ENCODE results near the gene LRIT2.

LRIT2 gene

GRCh38 chr10:84256510-84257342, 31.4 kb upstream of the LRIT2 start:
- Mint-ChIP-seq H3K36me3 (ENCODE audit: low read depth) (no peaks in the 10 kb centered on the region), H3K9me3 (no peaks in the 10 kb centered on the region), H3K27me3 (peaks cover 10% of the 10 kb centered on the region), H3K4me3 (no peak overlapping the region), H3K27ac (no peak overlapping the region), H3K4me1 (ENCODE audit: low read depth) (peaks cover 4% of the 10 kb centered on the region)
- intact Hi-C loops (cut with micrococcal nuclease), result no loop called here

- Mint-ChIP-seq H3K36me3 (ENCODE audit: low read depth) (no peaks in the 10 kb centered on the region), H3K4me1 (ENCODE audit: low read depth) (peaks cover 4% of the 10 kb centered on the region), H3K27ac (no peak overlapping the region), H3K27me3 (peaks cover 12% of the 10 kb centered on the region), H3K4me3 (no peak overlapping the region), H3K9me3 (no peaks in the 10 kb centered on the region)
- intact Hi-C loops (cut with micrococcal nuclease), result no loop called here
These were observed 29.5 kb upstream of the LRIT2 start for GRCh38 chr10:84254552-84255478.

- Mint-ChIP-seq H3K4me1 (ENCODE audit: low read depth) (no peaks in the 10 kb centered on the region), H3K36me3 (ENCODE audit: low read depth) (no peaks in the 10 kb centered on the region), H3K27me3 (peaks cover 5% of the 10 kb centered on the region), H3K27ac (no peak overlapping the region), H3K4me3 (no peak overlapping the region), H3K9me3 (no peaks in the 10 kb centered on the region)
- intact Hi-C loops (cut with micrococcal nuclease), result no loop called here
These were observed 23.4 kb upstream of the LRIT2 start for GRCh38 chr10:84248794-84249193.

- H3K4me3 Mint-ChIP-seq, result no peak overlapping the region
- H3K27me3 Mint-ChIP-seq, result peaks cover 4% of the 10 kb centered on the region
- H3K9me3 Mint-ChIP-seq, result no peaks in the 10 kb centered on the region
- H3K27ac Mint-ChIP-seq, result no peak overlapping the region
- H3K4me1 Mint-ChIP-seq (ENCODE audit: low read depth), result no peaks in the 10 kb centered on the region
- H3K36me3 Mint-ChIP-seq (ENCODE audit: low read depth), result no peaks in the 10 kb centered on the region
- intact Hi-C loops (cut with micrococcal nuclease), result no loop called here
These were observed 22.2 kb upstream of the LRIT2 start for GRCh38 chr10:84247496-84247895.

GRCh38 chr10:84244651-84245270, 19.4 kb upstream of the LRIT2 start, which contains the start of gene RGR:
TSS of gene RGR (plus strand) at chr10:84245053. CDS start at chr10:84245091, 38 bp downstream.
- no peak within 1 kb of the TSS for H3K4me3 Mint-ChIP-seq
- intact Hi-C loops (cut with micrococcal nuclease), result no loop called here
- H3K36me3 Mint-ChIP-seq (ENCODE audit: low read depth), result no peaks in the 10 kb centered on the region
- H3K27me3 Mint-ChIP-seq, result peaks cover 2% of the 10 kb centered on the region
- H3K27ac Mint-ChIP-seq, result no peak within 1 kb of the TSS
- no peaks in the 10 kb centered on the region for H3K9me3 Mint-ChIP-seq
- H3K4me1 Mint-ChIP-seq (ENCODE audit: low read depth), result no peaks in the 10 kb centered on the region

GRCh38 chr10:84243759-84244158, 18.4 kb upstream of the LRIT2 start:
- Mint-ChIP-seq H3K9me3 (no peaks in the 10 kb centered on the region), H3K27me3 (peaks cover 7% of the 10 kb centered on the region), H3K27ac (no peak overlapping the region), H3K36me3 (ENCODE audit: low read depth) (no peaks in the 10 kb centered on the region), H3K4me1 (ENCODE audit: low read depth) (no peaks in the 10 kb centered on the region), H3K4me3 (no peak overlapping the region)
- intact Hi-C loops (cut with micrococcal nuclease), result no loop called here

- peaks cover 13% of the 10 kb centered on the region for H3K27me3 Mint-ChIP-seq
- no peaks in the 10 kb centered on the region for H3K4me1 Mint-ChIP-seq (ENCODE audit: low read depth)
- H3K36me3 Mint-ChIP-seq (ENCODE audit: low read depth), result no peaks in the 10 kb centered on the region
- H3K9me3 Mint-ChIP-seq, result no peaks in the 10 kb centered on the region
- intact Hi-C loops (cut with micrococcal nuclease), result no loop called here
- no peak within 1 kb of the TSS for H3K4me3 Mint-ChIP-seq
- no peak within 1 kb of the TSS for H3K27ac Mint-ChIP-seq
These were observed 15.9 kb upstream of the LRIT2 start, which contains the start of gene LRIT1 for GRCh38 chr10:84241185-84241790. TSS of gene LRIT1 (minus strand) at chr10:84241546. CDS start at chr10:84241439, 107 bp downstream.

- H3K4me3 Mint-ChIP-seq, result no peak overlapping the region
- H3K9me3 Mint-ChIP-seq, result no peaks in the 10 kb centered on the region
- H3K27ac Mint-ChIP-seq, result no peak overlapping the region
- intact Hi-C loops (cut with micrococcal nuclease), result no loop called here
- H3K36me3 Mint-ChIP-seq (ENCODE audit: low read depth), result no peaks in the 10 kb centered on the region
- H3K4me1 Mint-ChIP-seq (ENCODE audit: low read depth), result no peaks in the 10 kb centered on the region
- H3K27me3 Mint-ChIP-seq, result peaks cover 13% of the 10 kb centered on the region
These were observed 13.6 kb upstream of the LRIT2 start for GRCh38 chr10:84238909-84239308.

- Mint-ChIP-seq H3K27me3 (peaks cover 13% of the 10 kb centered on the region), H3K9me3 (no peaks in the 10 kb centered on the region), H3K4me1 (ENCODE audit: low read depth) (no peaks in the 10 kb centered on the region), H3K27ac (no peak overlapping the region), H3K4me3 (no peak overlapping the region), H3K36me3 (ENCODE audit: low read depth) (no peaks in the 10 kb centered on the region)
- intact Hi-C loops (cut with micrococcal nuclease), result no loop called here
These were observed 12.1 kb upstream of the LRIT2 start for GRCh38 chr10:84237199-84238051.

- Mint-ChIP-seq H3K27me3 (peaks cover 13% of the 10 kb centered on the region), H3K9me3 (no peaks in the 10 kb centered on the region), H3K4me3 (no peak overlapping the region), H3K27ac (no peak overlapping the region), H3K36me3 (ENCODE audit: low read depth) (no peaks in the 10 kb centered on the region), H3K4me1 (ENCODE audit: low read depth) (no peaks in the 10 kb centered on the region)
- intact Hi-C loops (cut with micrococcal nuclease), result no loop called here
These were observed 11.5 kb upstream of the LRIT2 start for GRCh38 chr10:84236807-84237198.

- intact Hi-C loops (cut with micrococcal nuclease), result no loop called here
- Mint-ChIP-seq H3K27me3 (peaks cover 14% of the 10 kb centered on the region), H3K36me3 (ENCODE audit: low read depth) (no peaks in the 10 kb centered on the region), H3K27ac (no peak overlapping the region), H3K4me1 (ENCODE audit: low read depth) (no peaks in the 10 kb centered on the region), H3K4me3 (no peak overlapping the region), H3K9me3 (no peaks in the 10 kb centered on the region)
These were observed 9.8 kb upstream of the LRIT2 start for GRCh38 chr10:84235096-84235495.

GRCh38 chr10:84234479-84234878, 9.1 kb upstream of the LRIT2 start:
- H3K4me1 Mint-ChIP-seq (ENCODE audit: low read depth), result no peaks in the 10 kb centered on the region
- no peaks in the 10 kb centered on the region for H3K36me3 Mint-ChIP-seq (ENCODE audit: low read depth)
- no peak overlapping the region for H3K27ac Mint-ChIP-seq
- no peaks in the 10 kb centered on the region for H3K9me3 Mint-ChIP-seq
- H3K27me3 Mint-ChIP-seq, result peaks cover 13% of the 10 kb centered on the region
- intact Hi-C loops (cut with micrococcal nuclease), result no loop called here
- no peak overlapping the region for H3K4me3 Mint-ChIP-seq

GRCh38 chr10:84233940-84234339, 8.6 kb upstream of the LRIT2 start:
- Mint-ChIP-seq H3K36me3 (ENCODE audit: low read depth) (no peaks in the 10 kb centered on the region), H3K4me3 (no peak overlapping the region), H3K9me3 (no peaks in the 10 kb centered on the region), H3K27me3 (peaks cover 10% of the 10 kb centered on the region), H3K27ac (no peak overlapping the region), H3K4me1 (ENCODE audit: low read depth) (no peaks in the 10 kb centered on the region)
- intact Hi-C loops (cut with micrococcal nuclease), result no loop called here
